ENCODE data around the gene INVS.

The INVS gene

DNA sequence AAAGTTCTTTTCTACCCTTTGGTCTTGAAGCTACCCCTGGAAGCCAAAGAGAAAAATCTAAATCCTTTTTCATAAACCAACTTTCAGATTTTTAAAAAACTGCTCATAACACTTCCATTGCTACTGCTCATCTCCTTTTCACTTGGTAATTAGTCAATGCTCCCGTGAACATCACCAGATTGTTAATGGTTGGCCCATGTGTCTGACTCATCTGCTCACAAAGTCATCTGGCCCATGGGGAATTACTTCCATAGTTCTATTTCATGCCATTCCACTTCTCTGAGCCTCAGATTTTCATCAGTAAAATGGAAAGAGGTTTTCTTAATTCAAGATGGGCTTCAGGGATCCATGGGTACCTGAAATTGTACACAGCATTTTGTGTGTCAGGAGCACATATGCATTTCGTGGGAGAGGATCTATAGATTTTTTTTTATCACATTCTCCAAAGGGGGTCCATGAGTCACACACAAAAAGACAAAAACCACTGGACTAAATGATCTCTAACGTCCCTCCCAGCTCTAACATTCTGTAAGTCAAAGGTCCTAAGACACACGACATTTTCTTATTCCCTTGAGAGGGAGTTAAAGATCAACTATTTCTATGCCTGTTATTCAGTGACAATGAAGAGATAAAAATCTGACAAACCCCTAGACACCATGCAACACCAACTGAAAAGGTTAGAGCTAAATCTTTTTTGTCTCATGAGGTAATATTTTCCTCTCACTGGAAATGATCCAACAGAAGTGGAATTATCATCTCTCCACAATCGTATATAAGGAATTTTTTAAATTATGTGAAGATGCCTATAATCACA is 178.3 kb downstream of the INVS start:
- no peak for DNase-seq (ENCODE audit: low spot score)

DNA sequence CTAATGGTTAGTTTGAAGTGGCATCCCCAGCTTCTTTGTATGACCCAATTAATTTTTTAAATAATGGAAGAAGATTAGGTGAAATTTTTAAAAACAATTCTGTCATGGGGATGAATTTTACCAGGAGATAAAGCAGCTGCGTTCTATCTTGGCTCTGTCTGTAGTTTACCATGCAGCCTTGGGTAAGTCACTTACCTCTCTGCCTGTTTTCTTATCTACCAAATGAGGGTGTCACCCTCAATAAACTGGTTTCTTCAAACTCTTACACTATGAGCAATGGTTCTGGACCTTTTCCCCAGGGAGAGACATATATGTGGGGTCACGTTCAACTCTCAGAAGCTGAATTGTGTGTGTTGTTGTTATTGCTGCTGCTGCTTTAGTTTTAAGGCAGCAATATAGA is 182.0 kb downstream of the INVS start:
- no peak for DNase-seq (ENCODE audit: low spot score)

DNA sequence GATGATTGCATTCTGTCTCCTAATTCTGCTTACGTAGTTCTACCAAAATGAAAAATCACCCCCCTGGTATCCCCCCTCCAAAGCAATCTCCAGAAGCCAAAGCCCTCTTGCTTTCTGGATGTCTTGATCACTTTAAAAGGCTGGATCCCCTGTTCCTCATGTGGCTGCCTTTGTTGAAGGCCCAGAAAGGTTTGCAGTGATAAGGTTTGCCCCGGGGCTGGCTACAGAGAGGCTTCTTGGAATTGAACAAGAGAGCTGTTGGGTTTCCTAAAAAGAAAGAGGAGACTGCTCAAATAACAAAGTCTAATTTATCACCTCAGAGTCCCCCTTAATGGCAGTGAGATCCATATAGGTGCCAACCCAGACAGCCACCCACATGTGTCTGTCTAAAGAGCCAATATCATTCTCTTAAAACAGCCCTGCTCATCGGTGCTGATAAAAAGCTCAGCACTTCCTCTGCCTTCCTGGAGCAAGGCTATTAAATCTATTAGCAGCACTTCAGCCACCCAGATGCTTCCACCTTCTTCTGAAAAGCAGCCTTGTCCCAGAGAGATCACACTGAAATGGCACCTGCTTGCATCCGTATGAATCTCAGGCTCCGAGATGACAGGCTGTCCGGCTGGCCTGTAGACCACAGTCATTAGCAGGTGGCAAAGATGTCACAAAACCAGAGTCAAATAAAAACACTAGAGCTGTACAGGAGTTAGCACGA is 182.8 kb downstream of the INVS start:
- DNase-seq (ENCODE audit: low spot score): no peak

DNA sequence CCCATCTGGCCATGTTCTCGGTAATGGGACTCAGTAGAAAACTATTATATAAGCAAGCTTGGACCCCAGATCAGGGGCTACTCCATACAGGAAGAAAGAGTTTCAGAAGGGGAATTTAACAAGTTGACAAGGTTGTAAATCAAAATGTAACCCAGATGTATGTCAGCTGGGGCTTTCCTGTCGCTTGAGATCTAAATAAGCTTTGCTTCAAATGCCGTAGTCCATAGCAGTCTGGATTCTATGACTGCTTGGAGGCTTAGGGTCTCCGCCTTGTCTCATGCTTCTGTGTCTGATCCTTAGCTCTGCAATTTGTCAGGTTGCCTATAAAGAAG is 183.3 kb downstream of the INVS start:
- DNase-seq (ENCODE audit: low spot score): no peak

DNA sequence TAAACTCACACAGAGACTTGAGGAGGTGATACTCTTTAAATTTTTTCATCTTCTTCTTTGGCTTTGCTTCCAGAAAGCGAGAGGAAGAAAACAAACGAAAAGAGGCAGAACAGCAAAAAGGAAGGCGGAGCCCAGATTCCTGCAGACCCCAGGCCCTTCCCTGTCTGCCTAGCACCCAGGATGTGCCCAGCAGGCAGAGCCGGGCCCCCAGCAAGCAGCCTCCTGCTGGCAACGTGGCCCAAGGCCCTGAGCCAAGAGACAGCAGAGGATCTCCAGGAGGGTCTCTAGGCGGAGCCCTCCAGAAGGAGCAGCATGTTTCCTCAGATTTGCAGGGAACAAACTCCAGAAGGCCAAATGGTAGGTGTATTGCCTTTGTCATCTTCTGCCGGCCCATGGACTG is 185.2 kb downstream of the INVS start:
- no peak for DNase-seq (ENCODE audit: low spot score)

DNA sequence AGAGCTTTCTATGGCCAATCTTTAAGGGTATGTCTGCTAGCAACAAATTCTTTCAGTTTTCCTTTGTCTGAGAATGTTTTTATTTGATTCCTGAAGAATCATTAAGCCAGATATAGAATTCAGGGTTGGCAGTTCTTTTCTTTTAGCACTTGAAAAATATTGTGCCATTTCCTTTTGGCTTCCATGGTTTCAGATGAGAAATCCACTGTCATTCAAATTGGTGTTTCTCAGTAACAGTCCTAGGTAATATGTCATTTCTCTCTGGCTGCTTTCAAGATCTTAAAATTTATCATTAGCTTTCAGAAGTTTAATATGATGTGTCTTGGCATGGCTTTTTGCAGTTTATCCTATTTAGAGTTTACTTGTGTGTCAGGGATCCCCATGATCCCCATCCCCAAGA is 186.0 kb downstream of the INVS start:
- no peak for DNase-seq (ENCODE audit: low spot score)

DNA sequence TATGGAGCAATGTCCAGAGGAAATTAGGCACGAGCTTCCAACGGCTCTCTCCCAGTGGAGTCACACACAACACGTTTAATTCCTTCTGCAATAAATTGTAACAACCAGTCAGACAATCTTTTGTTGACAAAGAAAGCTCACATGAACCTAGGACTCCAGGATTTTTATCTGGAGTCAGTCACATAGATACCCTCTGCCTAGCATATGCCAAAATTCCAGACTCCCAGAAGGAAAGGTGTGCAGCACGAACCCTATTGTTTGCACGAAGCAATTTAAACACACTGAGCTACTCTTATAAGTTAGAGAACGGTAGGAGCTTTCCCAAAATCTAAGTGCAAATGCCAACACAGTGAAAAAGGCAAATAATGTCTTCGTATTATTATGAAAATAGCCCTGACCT is 186.6 kb downstream of the INVS start:
- no peak for DNase-seq (ENCODE audit: low spot score)

DNA sequence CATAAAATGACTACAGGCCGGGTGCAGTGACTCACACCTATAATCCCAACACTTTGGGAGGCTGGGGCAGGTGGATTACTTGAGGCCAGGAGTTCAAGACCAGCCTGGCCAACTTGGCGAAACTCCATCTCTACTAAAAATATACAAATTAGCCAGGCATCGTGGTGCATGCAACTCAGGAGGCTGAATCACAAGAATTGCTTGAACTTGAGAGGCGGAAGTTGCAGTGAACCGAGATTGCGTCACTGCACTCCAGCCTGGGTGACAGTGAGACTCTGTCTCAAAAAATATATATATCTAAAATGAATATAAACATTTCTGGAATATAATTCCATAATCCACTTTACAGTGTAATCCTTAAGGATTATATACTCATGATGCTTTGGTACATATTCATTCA is 187.2 kb downstream of the INVS start:
- DNase-seq (ENCODE audit: low spot score): no peak

DNA sequence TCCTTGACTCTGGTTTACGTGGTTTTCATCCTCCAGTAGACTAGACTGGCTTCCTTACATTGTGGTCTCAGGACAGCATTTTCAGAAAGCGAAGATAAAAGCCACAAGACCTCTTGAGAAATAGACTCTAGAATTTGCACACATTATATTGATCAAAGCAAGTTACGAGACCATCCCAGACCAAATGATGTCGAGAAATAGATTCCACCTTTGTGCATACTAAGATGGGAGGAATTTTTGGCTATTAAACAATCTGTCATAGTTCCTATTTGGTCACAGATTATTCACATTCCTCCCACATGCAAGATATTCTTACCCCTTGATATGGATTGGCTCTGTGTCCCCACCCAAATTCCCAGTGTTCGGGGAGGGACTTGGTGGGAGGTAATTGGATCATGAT is 188.1 kb downstream of the INVS start:
- no peak for DNase-seq (ENCODE audit: low spot score)

DNA sequence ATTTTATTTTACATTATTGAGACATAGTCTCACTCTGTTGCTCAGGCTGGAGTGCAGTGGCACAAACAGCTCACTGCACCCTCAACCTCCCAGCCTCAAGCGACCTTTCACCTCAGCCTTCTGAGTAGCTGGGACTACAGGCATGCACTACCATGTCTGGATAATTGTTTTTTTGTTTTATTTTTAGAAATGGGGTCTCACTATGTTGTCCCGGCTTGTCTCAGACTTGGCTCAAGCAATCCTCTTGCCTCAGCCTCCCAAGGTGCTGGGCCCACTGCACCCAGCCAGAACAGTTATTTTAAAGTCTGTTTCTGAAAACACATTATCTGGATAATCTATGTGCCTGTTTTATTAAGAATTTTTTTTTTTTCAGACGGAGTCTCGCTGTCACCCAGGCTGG is 191.7 kb downstream of the INVS start:
- DNase-seq (ENCODE audit: low spot score): no peak

DNA sequence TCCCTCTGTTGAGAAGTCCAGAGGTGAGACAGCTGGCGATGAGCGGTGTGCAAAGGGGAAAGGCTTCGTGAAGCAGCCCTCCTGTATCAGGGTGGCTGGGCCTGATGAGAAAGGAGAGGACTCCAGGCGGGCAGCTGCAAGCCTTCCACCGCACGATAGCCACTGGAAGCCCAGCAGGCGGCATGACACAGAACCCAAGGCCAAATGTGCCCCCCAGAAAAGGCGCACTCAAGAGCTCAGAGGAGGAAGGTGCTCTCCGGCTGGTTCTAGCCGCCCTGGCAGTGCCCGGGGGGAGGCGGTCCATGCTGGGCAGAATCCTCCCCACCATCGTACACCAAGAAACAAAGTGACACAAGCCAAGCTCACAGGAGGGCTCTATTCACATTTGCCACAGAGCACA is 193.4 kb downstream of the INVS start:
- no peak for DNase-seq (ENCODE audit: low spot score)

DNA sequence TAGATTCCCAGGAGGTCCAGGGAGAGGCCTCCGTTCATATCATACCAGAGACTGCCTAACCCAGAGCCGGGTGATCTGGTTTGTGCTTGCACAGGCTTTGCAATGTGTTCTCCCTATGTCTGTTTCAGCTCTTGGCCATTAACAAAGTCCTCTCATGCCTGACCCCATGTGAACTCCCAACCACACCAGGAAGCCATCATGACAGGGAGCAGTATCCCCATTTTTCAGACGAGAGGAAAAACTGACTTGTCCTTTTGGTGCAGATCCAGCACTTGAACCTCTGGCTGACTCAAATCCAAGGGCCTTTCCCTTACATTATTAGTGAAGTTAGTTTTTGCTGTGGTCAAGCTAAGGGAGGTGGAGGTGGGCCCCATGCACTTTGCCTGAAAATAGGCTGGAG is 195.3 kb downstream of the INVS start:
- no peak for DNase-seq (ENCODE audit: low spot score)

DNA sequence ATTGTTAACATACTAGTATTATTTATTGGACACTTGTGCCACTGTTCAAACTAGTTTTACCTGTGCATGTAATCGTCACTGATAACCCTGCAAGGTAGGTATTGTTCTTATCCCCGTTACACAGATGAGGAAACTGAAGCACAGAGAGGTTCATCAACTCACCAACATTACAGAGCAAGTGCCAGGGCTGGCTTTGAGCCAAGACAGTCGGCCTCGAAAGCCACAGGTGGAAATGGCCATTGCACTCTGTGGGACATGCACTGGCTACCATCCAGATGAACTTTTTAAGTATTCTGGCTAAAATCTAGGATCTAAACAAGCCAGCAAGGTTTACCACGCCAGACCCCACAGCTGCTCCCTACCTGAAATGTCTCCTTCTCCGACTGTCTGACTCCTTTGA is 195.8 kb downstream of the INVS start:
- DNase-seq (ENCODE audit: low spot score): no peak

DNA sequence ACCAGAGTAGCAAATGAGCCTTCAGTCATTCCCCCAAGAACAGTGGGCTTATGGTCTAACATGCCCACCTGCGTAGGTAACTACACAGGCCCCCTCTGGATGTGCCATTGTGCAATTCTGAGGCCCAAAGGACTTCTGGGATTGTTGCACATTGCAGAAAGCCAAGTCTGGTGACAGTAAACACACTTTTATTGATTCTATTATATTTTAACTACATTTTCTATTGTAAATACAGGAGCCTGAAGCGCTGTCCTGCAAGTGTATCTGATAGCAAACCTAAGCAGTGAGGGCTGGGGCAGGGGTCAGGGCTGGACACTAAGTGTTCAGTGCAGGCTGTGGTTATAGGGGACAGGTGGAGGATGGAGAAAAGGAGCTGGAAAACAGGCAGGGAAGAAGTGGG is 196.2 kb downstream of the INVS start:
- no peak for DNase-seq (ENCODE audit: low spot score)

DNA sequence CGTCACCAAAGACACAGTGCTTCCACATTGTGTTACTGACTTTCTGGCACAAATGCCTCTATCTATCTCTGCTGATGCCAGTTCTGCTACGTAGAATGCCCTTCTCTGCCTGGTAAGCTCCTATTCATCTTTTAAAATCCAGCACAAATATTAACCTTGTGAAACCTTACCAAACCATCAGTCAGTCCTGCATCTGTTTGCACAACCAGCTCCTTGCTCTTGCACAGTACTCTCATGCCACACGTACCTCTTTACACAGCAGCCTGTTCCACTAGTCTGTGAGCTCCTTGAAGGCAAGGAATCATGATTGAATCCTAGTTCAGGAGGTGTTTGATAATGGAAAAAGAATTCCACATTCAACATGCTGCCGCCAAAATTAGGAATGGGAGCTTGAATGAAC is 197.4 kb downstream of the INVS start:
- DNase-seq (ENCODE audit: low spot score): no peak

DNA sequence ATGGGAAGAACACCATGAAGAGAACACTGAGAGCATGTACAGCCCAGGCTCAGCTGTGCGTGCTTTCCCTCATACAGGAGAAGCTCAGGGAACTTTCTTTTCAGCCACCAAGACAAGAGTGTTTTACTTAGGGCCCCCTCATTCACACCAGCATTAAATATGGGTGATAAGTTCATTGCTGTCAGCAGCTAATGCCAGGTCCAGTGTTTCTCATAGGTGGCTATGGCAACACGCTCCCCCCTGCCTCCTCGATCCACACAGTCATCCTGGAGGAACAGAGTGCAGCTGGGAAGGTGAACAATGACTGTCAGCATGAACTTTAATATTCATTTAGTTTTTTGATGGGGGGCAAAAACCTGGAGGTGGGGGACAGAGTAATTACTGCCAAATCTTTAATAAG is 199.3 kb downstream of the INVS start:
- DNase-seq (ENCODE audit: low spot score): no peak

DNA sequence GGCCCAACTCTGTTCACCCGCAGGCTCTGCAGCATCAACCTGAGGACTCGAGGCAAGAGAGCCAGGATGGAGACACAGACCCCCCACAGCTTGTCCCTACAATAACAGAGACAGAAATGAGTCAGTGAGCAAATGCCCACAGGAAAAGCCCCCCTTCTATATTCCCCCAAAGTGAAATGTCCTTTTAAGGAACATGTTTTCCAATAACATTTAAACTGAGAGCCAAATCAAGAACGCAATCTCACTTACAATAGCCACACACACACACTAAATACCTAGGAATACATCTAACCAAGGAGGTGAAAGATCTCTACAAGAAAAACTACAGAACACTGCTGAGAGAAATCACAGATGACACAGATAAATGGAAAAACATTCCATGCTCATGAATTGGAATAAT is 204.7 kb downstream of the INVS start:
- no peak for DNase-seq (ENCODE audit: low spot score)

DNA sequence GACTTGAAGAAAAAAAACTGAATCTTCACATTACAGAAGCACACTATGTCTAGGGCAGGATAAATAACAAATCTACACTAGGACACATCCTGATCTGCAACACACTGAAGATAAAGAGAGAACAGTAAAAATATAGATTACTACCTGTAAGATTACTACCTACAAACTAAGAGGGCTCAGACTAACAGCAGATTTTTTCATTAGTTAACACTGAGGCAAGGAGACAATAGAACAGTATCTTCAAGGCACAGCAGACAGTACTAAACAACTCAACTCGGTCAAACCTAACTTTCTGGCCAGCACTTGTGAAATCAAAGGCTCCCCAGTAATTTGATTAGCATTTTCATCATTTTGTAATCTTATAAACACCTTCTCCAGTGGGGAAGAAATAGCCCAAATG is 207.2 kb downstream of the INVS start:
- no peak for DNase-seq (ENCODE audit: low spot score)

DNA sequence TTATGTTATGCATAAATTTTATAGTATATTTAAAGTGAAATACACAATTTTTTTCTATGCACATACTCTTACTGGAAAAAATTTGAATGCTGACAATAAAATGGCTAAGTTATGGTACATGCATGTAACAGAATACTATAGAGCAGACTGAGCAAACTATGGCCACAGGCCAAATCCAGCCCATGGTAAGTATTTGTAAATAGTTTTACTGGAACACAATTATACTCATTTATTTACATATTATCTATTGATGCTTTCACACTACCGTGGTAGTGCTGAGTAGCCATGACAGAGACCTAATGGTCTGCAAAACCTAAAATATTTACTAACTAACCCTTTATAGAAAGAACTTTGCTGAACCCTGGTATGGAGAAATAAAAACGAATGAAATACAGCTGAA is 208.0 kb downstream of the INVS start:
- DNase-seq (ENCODE audit: low spot score): no peak

DNA sequence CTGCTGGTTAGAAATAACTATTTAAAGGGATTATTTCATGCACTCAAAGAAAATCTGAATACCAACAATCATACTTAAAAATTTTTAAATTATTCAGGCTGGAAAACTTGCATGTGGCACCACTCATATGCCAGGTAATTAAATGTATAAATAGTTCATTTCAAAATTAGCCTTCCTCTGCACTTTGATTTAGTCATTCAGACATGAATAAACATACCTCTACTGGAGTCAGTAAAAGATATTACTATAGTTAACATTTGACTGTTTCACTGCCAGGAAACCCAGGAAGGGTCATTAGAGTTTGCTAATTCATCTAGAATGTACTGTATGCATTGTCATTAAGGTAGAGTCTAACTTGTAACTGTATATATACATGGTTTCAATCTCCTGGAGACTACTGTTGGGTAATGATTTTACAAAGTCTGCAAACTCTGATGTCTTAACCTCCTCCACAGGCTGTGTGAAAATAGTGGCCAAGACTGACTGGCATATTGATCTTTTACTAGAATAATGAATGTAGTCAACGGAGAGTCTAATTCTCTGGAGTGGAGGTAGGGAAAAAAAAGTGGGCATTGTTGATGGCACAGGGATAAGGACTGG is 210.0 kb downstream of the INVS start:
- DNase-seq (ENCODE audit: low spot score): no peak

DNA sequence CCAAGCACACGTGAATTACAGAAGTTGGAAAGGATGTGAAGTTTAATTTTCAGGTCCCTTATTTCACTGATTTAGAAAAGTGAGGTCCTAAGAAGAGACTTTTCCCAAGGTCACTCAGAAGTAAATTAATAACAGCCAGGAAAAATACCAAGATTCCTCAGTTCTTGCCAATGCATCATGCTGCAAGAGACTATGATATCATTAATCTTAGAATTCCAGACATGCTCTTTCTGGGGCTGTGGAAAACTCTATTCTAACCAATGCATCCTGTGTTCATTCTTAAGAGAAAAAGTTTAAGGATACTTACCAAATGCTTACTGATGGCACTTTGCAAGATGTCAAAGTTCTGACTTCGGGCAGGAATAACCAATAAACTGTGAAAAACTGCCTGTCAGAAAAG is 210.9 kb downstream of the INVS start:
- DNase-seq (ENCODE audit: low spot score): no peak

DNA sequence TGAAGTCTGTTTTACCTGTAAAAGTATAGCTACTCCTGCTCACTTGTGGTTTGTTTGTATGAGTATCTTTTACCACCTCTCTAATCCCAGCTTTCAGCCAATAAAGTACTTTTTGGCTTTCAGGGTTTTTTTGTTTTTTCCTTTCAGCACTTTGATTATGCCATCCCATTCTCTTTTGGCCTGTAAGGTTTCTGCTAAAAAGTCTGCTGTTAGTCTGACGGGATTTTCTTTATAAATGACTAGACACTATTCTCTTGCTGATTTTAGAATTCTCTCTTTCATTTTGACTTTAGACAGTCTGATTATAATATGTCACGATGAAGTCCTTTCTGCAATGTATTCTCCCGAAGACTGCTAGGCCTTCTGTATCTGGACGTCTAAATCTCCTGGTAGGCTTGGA is 216.5 kb downstream of the INVS start:
- no peak for DNase-seq (ENCODE audit: low spot score)

DNA sequence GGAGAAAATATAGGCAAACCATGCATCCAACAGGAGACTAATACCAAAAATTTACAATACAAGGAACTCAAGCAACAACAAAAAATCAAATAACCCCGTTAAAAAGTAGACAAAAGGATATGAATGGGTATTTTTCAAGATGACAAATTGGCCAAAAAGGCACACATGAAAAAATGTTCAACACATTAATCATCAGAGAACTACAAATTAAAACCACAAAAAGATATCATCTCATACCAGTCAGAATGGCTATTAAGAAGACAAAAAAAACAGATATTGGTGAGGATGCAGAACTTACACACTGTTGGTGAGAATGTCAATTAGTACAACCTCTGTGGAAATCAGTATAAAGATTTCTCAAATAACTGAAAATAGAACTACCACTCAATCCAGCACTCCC is 218.7 kb downstream of the INVS start:
- DNase-seq (ENCODE audit: low spot score): no peak
